GM23338 (cell line): ENCODE results near the gene TEX26. TPM values are rescaled to one million over a fixed set of nuclear protein-coding genes. Genes with fewer than 3 reads are reported as not detected.

ENCODE experiments used
- ATAC-seq: fragments of 200-7000 bp; cut with Tn5 transposase; 3 replicates; pipeline ENCODE4 v1.9.1; 2020
- DNase-seq: peaks from one replicate; pipeline ENCODE4 v3.0.0-alpha.2; 2015; ENCODE audit warnings: low spot score
- H2AFZ ChIP-seq: fragments of 200-600 bp; sonication (generic); 2 replicates; pipeline ENCODE4 v1.8.0; 2016; ENCODE audit warnings: antibody characterized with exemption, mild to moderate bottlenecking, moderate library complexity
- H3F3A ChIP-seq: fragments of 200-600 bp; sonication (generic); replicated peaks from 2 replicates; pipeline ENCODE4 v1.8.0; 2017; ENCODE audit warnings: antibody characterized with exemption, mixed run types, low read depth
- H3K27ac ChIP-seq: fragments of 200-600 bp; sonication (generic); 2 replicates; pipeline ENCODE4 v1.6.1; 2016; ENCODE audit warnings: low read depth
- H3K27me3 ChIP-seq: fragments of 200-600 bp; sonication (generic); 2 replicates; pipeline ENCODE4 v1.8.0; 2016; ENCODE audit warnings: mild to moderate bottlenecking, mixed run types, moderate library complexity; ENCODE audit not compliant: insufficient read depth
- H3K36me3 ChIP-seq: fragments of 200-600 bp; sonication (generic); 2 replicates; pipeline ENCODE4 v1.8.0; 2016; ENCODE audit warnings: mild to moderate bottlenecking; ENCODE audit not compliant: insufficient read depth
- H3K4me1 ChIP-seq: fragments of 200-600 bp; sonication (generic); 2 replicates; pipeline ENCODE4 v1.8.0; 2016; ENCODE audit warnings: mild to moderate bottlenecking, moderate library complexity; ENCODE audit not compliant: insufficient read depth
- H3K4me2 ChIP-seq: fragments of 200-600 bp; sonication (generic); 2 replicates; pipeline ENCODE4 v1.7.1; 2017; ENCODE audit warnings: mixed run types
- H3K4me3 ChIP-seq: fragments of 200-600 bp; sonication (generic); 2 replicates; pipeline ENCODE4 v1.6.1; 2016; ENCODE audit warnings: mixed run types
- H3K79me2 ChIP-seq: fragments of 200-600 bp; sonication (generic); replicated peaks from 2 replicates; pipeline ENCODE4 v1.8.0; 2017; ENCODE audit warnings: mild to moderate bottlenecking; ENCODE audit not compliant: insufficient read depth
- H3K9me2 ChIP-seq: fragments of 200-600 bp; sonication (generic); 2 replicates; pipeline ENCODE4 v1.8.0; 2017; ENCODE audit not compliant: insufficient read depth
- H4K20me1 ChIP-seq: fragments of 200-600 bp; sonication (generic); replicated peaks from 2 replicates; pipeline ENCODE4 v1.8.0; 2017; ENCODE audit warnings: mild to moderate bottlenecking; ENCODE audit not compliant: insufficient read depth
- H3K27ac Mint-ChIP-seq: 2 replicates; pipeline ENCODE4 v1.8.0; 2020; ENCODE audit warnings: inconsistent platforms, mild to moderate bottlenecking, moderate library complexity, mixed read lengths
- H3K27me3 Mint-ChIP-seq: 3 replicates; pipeline ENCODE4 v1.8.0; 2022; ENCODE audit warnings: low read depth, mild to moderate bottlenecking, moderate library complexity, mixed read lengths, inconsistent platforms; ENCODE audit not compliant: insufficient read depth, poor library complexity
- H3K36me3 Mint-ChIP-seq: 3 replicates; pipeline ENCODE4 v1.8.0; 2021; ENCODE audit warnings: low read depth, mild to moderate bottlenecking, inconsistent platforms, moderate library complexity, mixed read lengths
- H3K4me1 Mint-ChIP-seq: 3 replicates; pipeline ENCODE4 v1.8.0; 2020; ENCODE audit warnings: mild to moderate bottlenecking, inconsistent platforms, mixed read lengths
- H3K4me3 Mint-ChIP-seq: 3 replicates; pipeline ENCODE4 v1.8.0; 2021; ENCODE audit warnings: moderate library complexity, mild to moderate bottlenecking, inconsistent platforms, mixed read lengths
- H3K9me3 Mint-ChIP-seq: 3 replicates; pipeline ENCODE4 v1.8.0; 2020; ENCODE audit warnings: moderate library complexity, mild to moderate bottlenecking, inconsistent platforms, mixed read lengths
- CREB1 ChIP-seq: fragments of 250-450 bp; sonication (Bioruptor Pico); IDR thresholded peaks from 2 replicates; pipeline ENCODE4 v1.5.0; 2020; ENCODE audit warnings: low read depth, mild to moderate bottlenecking, moderate library complexity
- EZH2 ChIP-seq: fragments of 200-600 bp; sonication (generic); IDR thresholded peaks from one replicate; pipeline ENCODE4 v1.8.0; 2017; ENCODE audit warnings: antibody characterized with exemption, mild to moderate bottlenecking, low read depth; ENCODE audit not compliant: unreplicated experiment
- EZH2phosphoT487 ChIP-seq: fragments of 200-600 bp; sonication (generic); IDR thresholded peaks from one replicate; pipeline ENCODE4 v1.8.1; 2018; ENCODE audit warnings: antibody characterized with exemption; ENCODE audit not compliant: unreplicated experiment
- JUNB ChIP-seq: IDR thresholded peaks from one replicate; pipeline ENCODE4 v1.6.1; 2016; ENCODE audit warnings: antibody characterized with exemption; ENCODE audit not compliant: unreplicated experiment
- NANOG ChIP-seq: IDR thresholded peaks from 2 replicates; pipeline ENCODE4 v1.6.1; 2016; ENCODE audit warnings: antibody characterized with exemption, borderline replicate concordance
- POLR2AphosphoS5 ChIP-seq: IDR thresholded peaks from 2 replicates; pipeline ENCODE4 v1.6.1; 2016; ENCODE audit warnings: antibody characterized with exemption, low read depth
- STAT1 ChIP-seq: IDR thresholded peaks from one replicate; pipeline ENCODE4 v1.6.1; 2016; ENCODE audit warnings: antibody characterized with exemption; ENCODE audit not compliant: unreplicated experiment
- ZNF114 ChIP-seq: fragments of 250-450 bp; sonication (Bioruptor Pico); IDR thresholded peaks from 2 replicates; pipeline ENCODE4 v1.5.0; 2020; ENCODE audit warnings: mild to moderate bottlenecking, moderate library complexity
- ZNF331 ChIP-seq: fragments of 250-450 bp; sonication (Bioruptor Pico); IDR thresholded peaks from 2 replicates; pipeline ENCODE4 v1.5.0; 2020; ENCODE audit warnings: low read depth, mild to moderate bottlenecking, moderate library complexity
- polyA plus RNA-seq: library from polyadenylated mRNA; unstranded; fragments of >200 nt; fragmentation: Nextera tagmentation; extraction: Ambion mirVana; gene quantifications from 2 replicates; pipeline ENCODE4 v1.2.1, GENCODE V29; 2016
- total RNA-seq: library from RNA; depleted of rRNA; stranded (reverse); fragments of >200 nt; shearing (Covaris generic); gene quantifications from 2 replicates; pipeline ENCODE4 v1.2.3, GENCODE V29; 2014
- TF ChIP-seq, protein P1 (sequence below): fragments of 250-450 bp; sonication (Bioruptor Pico); IDR thresholded peaks from 2 replicates; pipeline ENCODE4 v1.5.0; 2020; ENCODE audit warnings: mild to moderate bottlenecking, moderate library complexity
- TF ChIP-seq, protein P2 (sequence below), 2 experiments: fragments of 200-600 bp in 1 of 2; sonication (generic) in 1 of 2; conservative IDR thresholded peaks; 2 replicates each; pipeline versions ENCODE4 v1.5.1 to v1.6.1; 2016 to 2017; ENCODE audit warnings: antibody characterized with exemption in 2 of 2, low read depth in 2 of 2, mild to moderate bottlenecking in 2 of 2, moderate library complexity in 1 of 2
- TF ChIP-seq, protein P3 (sequence below): IDR thresholded peaks from one replicate; pipeline ENCODE4 v1.6.1; 2018; ENCODE audit warnings: antibody characterized with exemption; ENCODE audit not compliant: unreplicated experiment

Gene TEX26
- total and polyA plus RNA-seq, 2 experiments from 2014 or later = not detected

DNA sequence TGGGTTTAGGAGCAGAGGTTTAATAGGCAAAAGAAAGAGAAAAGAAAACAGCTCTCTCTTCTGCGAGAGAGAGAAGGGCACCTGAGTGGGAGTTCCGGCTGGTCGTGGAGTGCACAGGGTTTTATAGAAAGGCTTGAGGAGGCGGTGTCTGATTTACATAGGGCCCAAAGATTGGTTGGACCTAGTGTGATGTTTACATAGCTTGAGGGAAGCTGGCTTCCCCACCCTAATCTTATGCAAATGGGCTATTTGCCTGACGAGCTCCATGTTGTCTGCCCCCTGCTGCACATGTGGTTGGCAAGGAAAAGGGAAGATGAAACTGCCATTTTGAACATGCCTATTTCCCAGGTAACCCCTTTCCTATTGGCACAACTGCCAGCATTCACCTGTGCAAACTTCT, 47.9 kb upstream of the TEX26 start:
- H3K27ac Mint-ChIP-seq = no peak overlapping the region

DNA sequence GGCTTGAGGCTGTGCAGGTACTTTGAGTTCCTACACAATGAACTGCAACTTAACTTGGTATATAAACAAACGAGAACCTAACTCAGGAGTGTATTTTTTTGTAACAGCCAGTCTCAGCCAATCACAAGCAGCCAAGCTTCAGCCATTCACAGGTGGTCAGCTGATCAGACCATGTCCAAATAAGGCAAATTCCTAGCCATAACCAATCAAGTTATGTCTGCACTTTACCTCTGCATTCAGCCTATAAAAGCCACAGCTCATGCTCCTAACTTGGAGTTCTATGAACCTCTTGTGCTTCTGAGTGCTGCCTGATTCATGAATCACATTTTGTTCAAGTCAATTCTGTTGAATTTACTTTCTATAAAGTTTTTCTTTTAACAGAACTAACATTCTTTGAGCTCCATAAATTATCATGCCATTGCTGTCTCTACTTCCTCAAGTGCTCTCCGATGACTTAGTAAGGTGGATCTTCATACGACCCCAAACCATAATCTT, 43.2 kb upstream of the TEX26 start:
- DNase-seq (no peak), ATAC-seq (no peak)
- H3K9me2 ChIP-seq = peaks cover 7% of the 10 kb centered on the region; the same call in 1 of the 2 replicates
- H3K79me2 ChIP-seq = no peaks in the 10 kb centered on the region
- no peaks in the 10 kb centered on the region for H4K20me1 ChIP-seq
- H3K4me1 ChIP-seq = no peaks in the 10 kb centered on the region
- H2AFZ ChIP-seq = no peak overlapping the region
- H3F3A ChIP-seq = no peaks in the 10 kb centered on the region
- H3K4me3 Mint-ChIP-seq = no peak overlapping the region
- H3K36me3 Mint-ChIP-seq = peaks cover 42% of the 10 kb centered on the region
- peaks cover 3% of the 10 kb centered on the region; the same call in 1 of the 2 replicates for H3K36me3 ChIP-seq
- H3K27ac ChIP-seq = no peak overlapping the region
- H3K9me3 Mint-ChIP-seq = peaks cover 25% of the 10 kb centered on the region
- H3K27me3 ChIP-seq = no peaks in the 10 kb centered on the region
- H3K4me1 Mint-ChIP-seq = peaks cover 12% of the 10 kb centered on the region
- H3K4me2 ChIP-seq = no peak overlapping the region
- no peak overlapping the region for H3K4me3 ChIP-seq
- H3K27me3 Mint-ChIP-seq = peaks cover 5% of the 10 kb centered on the region
- H3K27ac Mint-ChIP-seq = no peak overlapping the region
- TF ChIP-seq EZH2 (no peak), EZH2phosphoT487 (no peak)
- TF ChIP-seq, protein P1, sequence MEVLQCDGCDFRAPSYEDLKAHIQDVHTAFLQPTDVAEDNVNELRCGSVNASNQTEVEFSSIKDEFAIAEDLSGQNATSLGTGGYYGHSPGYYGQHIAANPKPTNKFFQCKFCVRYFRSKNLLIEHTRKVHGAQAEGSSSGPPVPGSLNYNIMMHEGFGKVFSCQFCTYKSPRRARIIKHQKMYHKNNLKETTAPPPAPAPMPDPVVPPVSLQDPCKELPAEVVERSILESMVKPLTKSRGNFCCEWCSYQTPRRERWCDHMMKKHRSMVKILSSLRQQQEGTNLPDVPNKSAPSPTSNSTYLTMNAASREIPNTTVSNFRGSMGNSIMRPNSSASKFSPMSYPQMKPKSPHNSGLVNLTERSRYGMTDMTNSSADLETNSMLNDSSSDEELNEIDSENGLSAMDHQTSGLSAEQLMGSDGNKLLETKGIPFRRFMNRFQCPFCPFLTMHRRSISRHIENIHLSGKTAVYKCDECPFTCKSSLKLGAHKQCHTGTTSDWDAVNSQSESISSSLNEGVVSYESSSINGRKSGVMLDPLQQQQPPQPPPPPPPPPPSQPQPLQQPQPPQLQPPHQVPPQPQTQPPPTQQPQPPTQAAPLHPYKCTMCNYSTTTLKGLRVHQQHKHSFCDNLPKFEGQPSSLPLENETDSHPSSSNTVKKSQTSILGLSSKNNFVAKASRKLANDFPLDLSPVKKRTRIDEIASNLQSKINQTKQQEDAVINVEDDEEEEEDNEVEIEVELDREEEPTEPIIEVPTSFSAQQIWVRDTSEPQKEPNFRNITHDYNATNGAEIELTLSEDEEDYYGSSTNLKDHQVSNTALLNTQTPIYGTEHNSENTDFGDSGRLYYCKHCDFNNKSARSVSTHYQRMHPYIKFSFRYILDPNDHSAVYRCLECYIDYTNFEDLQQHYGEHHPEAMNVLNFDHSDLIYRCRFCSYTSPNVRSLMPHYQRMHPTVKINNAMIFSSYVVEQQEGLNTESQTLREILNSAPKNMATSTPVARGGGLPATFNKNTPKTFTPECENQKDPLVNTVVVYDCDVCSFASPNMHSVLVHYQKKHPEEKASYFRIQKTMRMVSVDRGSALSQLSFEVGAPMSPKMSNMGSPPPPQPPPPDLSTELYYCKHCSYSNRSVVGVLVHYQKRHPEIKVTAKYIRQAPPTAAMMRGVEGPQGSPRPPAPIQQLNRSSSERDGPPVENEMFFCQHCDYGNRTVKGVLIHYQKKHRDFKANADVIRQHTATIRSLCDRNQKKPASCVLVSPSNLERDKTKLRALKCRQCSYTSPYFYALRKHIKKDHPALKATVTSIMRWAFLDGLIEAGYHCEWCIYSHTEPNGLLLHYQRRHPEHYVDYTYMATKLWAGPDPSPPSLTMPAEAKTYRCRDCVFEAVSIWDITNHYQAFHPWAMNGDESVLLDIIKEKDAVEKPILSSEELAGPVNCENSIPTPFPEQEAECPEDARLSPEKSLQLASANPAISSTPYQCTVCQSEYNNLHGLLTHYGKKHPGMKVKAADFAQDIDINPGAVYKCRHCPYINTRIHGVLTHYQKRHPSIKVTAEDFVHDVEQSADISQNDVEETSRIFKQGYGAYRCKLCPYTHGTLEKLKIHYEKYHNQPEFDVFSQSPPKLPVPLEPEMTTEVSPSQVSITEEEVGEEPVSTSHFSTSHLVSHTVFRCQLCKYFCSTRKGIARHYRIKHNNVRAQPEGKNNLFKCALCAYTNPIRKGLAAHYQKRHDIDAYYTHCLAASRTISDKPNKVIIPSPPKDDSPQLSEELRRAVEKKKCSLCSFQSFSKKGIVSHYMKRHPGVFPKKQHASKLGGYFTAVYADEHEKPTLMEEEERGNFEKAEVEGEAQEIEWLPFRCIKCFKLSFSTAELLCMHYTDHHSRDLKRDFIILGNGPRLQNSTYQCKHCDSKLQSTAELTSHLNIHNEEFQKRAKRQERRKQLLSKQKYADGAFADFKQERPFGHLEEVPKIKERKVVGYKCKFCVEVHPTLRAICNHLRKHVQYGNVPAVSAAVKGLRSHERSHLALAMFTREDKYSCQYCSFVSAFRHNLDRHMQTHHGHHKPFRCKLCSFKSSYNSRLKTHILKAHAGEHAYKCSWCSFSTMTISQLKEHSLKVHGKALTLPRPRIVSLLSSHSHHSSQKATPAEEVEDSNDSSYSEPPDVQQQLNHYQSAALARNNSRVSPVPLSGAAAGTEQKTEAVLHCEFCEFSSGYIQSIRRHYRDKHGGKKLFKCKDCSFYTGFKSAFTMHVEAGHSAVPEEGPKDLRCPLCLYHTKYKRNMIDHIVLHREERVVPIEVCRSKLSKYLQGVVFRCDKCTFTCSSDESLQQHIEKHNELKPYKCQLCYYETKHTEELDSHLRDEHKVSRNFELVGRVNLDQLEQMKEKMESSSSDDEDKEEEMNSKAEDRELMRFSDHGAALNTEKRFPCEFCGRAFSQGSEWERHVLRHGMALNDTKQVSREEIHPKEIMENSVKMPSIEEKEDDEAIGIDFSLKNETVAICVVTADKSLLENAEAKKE = no peak
- TF ChIP-seq, protein P2, sequence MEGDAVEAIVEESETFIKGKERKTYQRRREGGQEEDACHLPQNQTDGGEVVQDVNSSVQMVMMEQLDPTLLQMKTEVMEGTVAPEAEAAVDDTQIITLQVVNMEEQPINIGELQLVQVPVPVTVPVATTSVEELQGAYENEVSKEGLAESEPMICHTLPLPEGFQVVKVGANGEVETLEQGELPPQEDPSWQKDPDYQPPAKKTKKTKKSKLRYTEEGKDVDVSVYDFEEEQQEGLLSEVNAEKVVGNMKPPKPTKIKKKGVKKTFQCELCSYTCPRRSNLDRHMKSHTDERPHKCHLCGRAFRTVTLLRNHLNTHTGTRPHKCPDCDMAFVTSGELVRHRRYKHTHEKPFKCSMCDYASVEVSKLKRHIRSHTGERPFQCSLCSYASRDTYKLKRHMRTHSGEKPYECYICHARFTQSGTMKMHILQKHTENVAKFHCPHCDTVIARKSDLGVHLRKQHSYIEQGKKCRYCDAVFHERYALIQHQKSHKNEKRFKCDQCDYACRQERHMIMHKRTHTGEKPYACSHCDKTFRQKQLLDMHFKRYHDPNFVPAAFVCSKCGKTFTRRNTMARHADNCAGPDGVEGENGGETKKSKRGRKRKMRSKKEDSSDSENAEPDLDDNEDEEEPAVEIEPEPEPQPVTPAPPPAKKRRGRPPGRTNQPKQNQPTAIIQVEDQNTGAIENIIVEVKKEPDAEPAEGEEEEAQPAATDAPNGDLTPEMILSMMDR (conservative IDR thresholded peaks at IDR 0.05; ENCODE audit: low read depth in 2 of 2) = no peak

More for the DNA sequence above, 47.9 kb upstream of the TEX26 start:
- no peak overlapping the region; the same call in 2 of the 3 replicates for H3K4me3 Mint-ChIP-seq
- Histone ChIP-seq H3K27me3 (no peaks in the 10 kb centered on the region), H2AFZ (no peak overlapping the region), H3K4me2 (no peak overlapping the region), H4K20me1 (no peaks in the 10 kb centered on the region), H3K4me1 (no peaks in the 10 kb centered on the region), H3K79me2 (no peaks in the 10 kb centered on the region), H3F3A (no peaks in the 10 kb centered on the region), H3K27ac (no peak overlapping the region), H3K9me2 (peaks cover 9% of the 10 kb centered on the region; the same call in 1 of the 2 replicates), H3K36me3 (peaks cover 12% of the 10 kb centered on the region; the same call in 1 of the 2 replicates), H3K4me3 (no peak overlapping the region)
- DNase-seq = peak; percentile 42
- peaks cover 25% of the 10 kb centered on the region for H3K9me3 Mint-ChIP-seq
- H3K36me3 Mint-ChIP-seq = peaks cover 55% of the 10 kb centered on the region
- ATAC-seq = peak; percentile 68
- TF ChIP-seq CREB1 = no peak
- no peak for TF ChIP-seq JUNB
- no peak for TF ChIP-seq STAT1
- TF ChIP-seq EZH2 = no peak
- no peak for TF ChIP-seq ZNF114 (CRISPR knock-in tag)
- TF ChIP-seq, protein P3, sequence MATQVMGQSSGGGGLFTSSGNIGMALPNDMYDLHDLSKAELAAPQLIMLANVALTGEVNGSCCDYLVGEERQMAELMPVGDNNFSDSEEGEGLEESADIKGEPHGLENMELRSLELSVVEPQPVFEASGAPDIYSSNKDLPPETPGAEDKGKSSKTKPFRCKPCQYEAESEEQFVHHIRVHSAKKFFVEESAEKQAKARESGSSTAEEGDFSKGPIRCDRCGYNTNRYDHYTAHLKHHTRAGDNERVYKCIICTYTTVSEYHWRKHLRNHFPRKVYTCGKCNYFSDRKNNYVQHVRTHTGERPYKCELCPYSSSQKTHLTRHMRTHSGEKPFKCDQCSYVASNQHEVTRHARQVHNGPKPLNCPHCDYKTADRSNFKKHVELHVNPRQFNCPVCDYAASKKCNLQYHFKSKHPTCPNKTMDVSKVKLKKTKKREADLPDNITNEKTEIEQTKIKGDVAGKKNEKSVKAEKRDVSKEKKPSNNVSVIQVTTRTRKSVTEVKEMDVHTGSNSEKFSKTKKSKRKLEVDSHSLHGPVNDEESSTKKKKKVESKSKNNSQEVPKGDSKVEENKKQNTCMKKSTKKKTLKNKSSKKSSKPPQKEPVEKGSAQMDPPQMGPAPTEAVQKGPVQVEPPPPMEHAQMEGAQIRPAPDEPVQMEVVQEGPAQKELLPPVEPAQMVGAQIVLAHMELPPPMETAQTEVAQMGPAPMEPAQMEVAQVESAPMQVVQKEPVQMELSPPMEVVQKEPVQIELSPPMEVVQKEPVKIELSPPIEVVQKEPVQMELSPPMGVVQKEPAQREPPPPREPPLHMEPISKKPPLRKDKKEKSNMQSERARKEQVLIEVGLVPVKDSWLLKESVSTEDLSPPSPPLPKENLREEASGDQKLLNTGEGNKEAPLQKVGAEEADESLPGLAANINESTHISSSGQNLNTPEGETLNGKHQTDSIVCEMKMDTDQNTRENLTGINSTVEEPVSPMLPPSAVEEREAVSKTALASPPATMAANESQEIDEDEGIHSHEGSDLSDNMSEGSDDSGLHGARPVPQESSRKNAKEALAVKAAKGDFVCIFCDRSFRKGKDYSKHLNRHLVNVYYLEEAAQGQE = no peak
- TF ChIP-seq NANOG = no peak
- no peak for TF ChIP-seq ZNF331 (CRISPR knock-in tag)
- TF ChIP-seq POLR2AphosphoS5 = no peak
- peaks cover 15% of the 10 kb centered on the region for H3K4me1 Mint-ChIP-seq
- H3K27me3 Mint-ChIP-seq = peaks cover 5% of the 10 kb centered on the region
